Kidney tubule cell (primary cell): Measurements from ENCODE around the gene GAS7.

ENCODE experiments used
- DNase-seq: peaks from one replicate; pipeline ENCODE4 v3.0.0-alpha.2; 2018; ENCODE audit warnings: low spot score

Gene GAS7

GRCh38 chr17:10198509-10199249 is at the start of gene GAS7:
Gene GAS7, minus strand, starts transcription at chr17:10198606.
- DNase-seq, result no peak

- DNase-seq, result no peak
Measured at GRCh38 chr17:10247810-10248209, 49.4 kb upstream of the GAS7 start.

- DNase-seq, result no peak
Measured at GRCh38 chr17:10243883-10244844, 45.8 kb upstream of the GAS7 start.

- no peak for DNase-seq
Measured at GRCh38 chr17:10241781-10242180, 43.4 kb upstream of the GAS7 start.

GRCh38 chr17:10238661-10239060 is 40.3 kb upstream of the GAS7 start:
- no peak for DNase-seq

GRCh38 chr17:10234033-10234432 is 35.6 kb upstream of the GAS7 start:
- peak; percentile 26 for DNase-seq

- no peak for DNase-seq
Measured at GRCh38 chr17:10233161-10233560, 34.8 kb upstream of the GAS7 start.

GRCh38 chr17:10229181-10229580 is 30.8 kb upstream of the GAS7 start:
- no peak for DNase-seq

- DNase-seq, result peak; percentile 18
Measured at GRCh38 chr17:10226930-10227695, 28.7 kb upstream of the GAS7 start.

- DNase-seq, result no peak
Measured at GRCh38 chr17:10224582-10225195, 26.3 kb upstream of the GAS7 start.

- no peak for DNase-seq
Measured at GRCh38 chr17:10219193-10219592, 20.8 kb upstream of the GAS7 start.

GRCh38 chr17:10217916-10218315 is 19.5 kb upstream of the GAS7 start:
- DNase-seq, result no peak

GRCh38 chr17:10216213-10216938 is 18.0 kb upstream of the GAS7 start:
- no peak for DNase-seq

- no peak for DNase-seq
Measured at GRCh38 chr17:10215286-10215685, 16.9 kb upstream of the GAS7 start.

- DNase-seq, result no peak
Measured at GRCh38 chr17:10211666-10212065, 13.3 kb upstream of the GAS7 start.

- DNase-seq, result peak; percentile 69
Measured at GRCh38 chr17:10210151-10210574, 11.8 kb upstream of the GAS7 start.

GRCh38 chr17:10208604-10209193 is 10.3 kb upstream of the GAS7 start:
- DNase-seq, result no peak

GRCh38 chr17:10207153-10207552 is 8.7 kb upstream of the GAS7 start:
- no peak for DNase-seq

GRCh38 chr17:10205549-10206185 is 7.3 kb upstream of the GAS7 start:
- DNase-seq, result no peak

- DNase-seq, result no peak
Measured at GRCh38 chr17:10201680-10202079, 3.3 kb upstream of the GAS7 start.
